Inflammatory macrophage treated with lipopolysaccharide for 1 hour (primary cell): ENCODE measurements around the gene CCL4.

Experiments
- DNase-seq, 2 donors: peaks; one replicate each; pipeline ENCODE4 v3.0.0-alpha.2; 2020 to 2022

CCL4 gene

DNA sequence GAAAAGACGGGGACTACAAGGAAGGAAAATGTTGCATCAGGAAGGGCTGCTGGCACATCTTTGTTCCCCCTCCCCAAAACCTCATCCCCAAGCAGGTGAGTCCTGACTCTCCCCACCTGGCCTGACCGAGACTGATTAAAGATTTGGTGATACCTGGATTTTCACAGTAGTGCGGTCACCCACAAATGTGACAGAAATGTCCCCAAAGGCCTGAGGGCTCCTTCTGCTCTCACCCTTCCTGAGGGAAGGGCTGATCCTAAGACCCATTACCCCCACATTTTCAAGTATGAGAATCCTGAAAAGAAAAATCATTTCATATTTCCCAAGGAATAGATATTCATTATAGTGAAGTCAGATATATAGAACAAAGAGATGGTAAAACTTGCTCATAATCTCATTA is 44.0 kb downstream of the CCL4 start:
- DNase-seq: no peak

DNA sequence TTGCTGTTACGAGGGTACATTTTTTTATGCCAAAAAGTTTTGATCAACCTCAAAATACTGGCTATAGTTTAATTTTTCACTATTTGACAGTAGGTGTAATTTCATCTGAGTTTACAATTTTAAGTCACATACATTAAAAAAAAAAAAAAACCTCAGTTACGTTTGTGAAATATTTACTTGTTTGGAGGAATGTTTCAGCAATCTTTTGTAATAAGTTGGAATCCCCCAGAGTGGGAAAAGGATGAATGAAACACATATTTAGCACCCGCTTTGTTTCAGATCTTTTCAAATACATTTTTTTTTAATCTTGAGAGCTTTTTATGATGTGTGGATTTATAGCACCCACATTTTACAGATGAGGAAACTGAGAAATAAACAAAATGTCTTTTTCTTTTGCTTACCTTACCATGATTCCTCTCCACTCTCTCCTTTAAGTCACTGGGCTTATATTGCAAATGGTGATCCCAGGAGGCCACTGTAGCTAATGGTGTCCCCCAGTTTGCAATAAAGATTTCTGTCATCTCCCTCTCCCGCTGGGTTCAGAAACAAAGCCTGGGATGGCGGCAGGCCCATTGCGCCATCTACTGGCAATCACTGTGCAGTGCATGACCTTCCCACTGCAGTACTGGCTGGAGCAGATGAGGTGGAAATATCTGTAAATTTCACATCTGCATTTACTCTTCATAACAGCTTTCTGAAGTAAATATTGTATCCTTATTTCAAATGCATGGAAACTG is 45.1 kb downstream of the CCL4 start:
- peak; percentile 64 to 97 for DNase-seq

DNA sequence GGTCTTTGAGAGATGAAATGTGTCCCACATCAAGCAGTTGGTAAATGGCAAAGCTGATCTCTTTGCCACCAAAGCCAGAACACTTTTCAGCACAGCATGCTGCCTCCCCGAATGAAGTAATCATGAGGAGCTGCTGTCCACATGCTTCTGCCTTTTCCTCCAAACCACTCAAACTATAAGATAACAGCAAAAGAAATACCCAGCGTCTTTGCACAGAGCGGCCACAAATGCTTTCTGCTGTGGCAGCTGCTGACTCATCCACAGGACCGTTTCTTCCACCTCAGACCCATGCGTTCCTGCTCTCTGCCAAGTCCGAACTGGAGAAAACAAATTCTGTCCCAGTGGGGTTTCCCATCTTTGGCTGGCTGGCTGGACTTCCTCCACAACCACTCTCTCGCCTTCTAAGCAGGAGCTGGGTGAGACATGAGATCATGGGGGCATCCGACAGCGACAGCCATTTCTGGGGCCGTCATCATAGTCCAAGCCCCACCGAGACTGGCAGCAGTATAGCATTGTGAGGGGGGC is 45.7 kb downstream of the CCL4 start:
- DNase-seq: peak; percentile 81 to 82

DNA sequence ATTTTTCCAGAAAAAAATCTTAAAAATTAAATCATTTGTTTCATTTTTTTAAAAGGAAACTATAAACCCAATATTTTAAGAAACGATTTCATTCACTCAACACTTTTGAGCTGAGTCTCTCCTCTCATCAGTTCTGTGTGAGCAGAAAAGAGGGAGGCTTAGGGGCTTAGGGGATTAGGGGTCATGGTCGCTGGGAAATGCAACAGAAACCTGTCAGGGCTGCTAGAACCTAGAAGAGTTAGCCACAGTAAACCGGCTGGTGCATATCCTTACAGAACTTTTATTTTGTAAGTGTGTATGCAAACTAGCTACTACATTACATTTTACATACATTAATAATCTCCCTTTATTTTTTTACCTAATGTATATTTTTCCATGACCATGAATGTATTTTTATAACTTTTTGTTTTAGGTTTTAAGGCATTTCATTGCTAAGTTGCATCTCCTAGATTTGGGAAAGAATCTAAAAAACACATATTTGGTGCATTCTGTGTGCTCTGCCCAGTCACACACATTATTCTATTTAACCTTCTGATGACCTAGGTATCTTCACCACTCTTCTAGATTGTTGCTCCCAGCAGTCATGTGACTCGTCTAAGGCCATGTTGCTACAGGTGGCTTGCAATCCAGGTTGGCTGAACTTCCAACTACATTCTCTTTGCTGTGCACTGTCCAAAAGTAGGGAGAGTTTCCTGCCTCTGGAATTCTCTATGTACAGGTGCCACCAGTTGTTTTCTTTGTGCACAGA is 48.4 kb downstream of the CCL4 start:
- no peak for DNase-seq

DNA sequence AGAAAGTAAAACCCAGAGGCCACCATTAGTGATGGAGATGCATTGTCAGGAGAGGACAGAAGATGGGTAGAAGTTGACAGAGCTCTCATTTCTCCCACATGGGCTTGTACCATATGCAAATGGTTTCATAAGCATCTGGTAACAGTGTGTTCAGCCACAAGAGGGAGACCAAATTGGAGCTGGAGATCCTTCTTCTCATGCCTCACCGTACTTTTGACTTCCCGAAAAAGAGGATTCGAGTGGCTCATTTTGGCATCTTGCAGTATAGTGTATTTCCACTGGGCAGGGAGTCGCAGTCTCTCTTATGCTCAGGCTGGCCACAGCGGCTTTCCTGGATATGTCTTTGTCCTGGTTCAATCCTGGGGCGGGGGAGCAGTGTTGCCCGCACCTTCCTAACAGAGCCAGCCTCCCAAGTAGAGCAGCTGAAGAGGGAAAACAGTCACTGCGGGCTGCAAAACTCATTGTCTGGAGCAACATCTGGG is 49.1 kb downstream of the CCL4 start:
- DNase-seq: peak; percentile 35 to 48

DNA sequence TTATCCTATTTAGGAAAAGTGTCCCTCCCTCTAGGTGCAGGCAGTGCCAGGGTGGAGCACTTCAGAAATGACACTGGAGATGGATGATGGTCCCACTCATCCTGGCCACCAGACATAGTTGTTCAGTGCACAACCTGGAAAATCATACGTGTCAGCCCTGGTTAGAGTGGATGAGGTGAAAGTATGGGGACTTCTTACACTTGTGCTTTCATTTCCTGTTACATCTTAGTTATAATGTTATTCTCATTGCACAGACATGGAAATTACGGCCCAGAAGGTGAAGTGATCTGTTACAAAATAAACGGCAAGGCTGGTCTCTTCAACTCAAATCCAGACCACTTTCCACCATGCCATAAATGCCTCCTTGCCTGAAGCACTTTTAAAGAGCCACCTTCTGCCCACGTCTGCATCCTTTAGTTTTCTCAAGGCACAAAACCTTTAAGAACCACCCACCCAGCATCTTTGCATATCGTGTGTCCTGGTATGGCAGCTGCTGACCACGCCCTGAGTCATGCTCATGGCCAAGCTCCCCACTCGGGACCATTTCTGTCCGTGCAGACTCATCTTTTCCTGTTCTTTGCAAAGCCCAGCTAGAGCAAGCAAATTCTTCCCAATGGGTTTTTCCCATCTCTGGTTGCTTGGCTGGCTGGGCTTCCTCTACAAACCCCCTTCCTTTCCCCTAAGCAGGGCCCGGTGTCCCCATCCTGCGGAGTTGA is 50.4 kb downstream of the CCL4 start:
- DNase-seq: peak; percentile 86 to 93
